Duodenal mucosa (tissue), 2 donors: ENCODE measurements around the gene ZNF22.

Experiments used
- H3K27ac ChIP-seq: one replicate; pipeline ENCODE4 v1.7.0; 2013; ENCODE audit warnings: low read depth, low read length
- H3K27me3 ChIP-seq, 2 donors: one replicate each; pipeline ENCODE4 v1.7.0; 2013; ENCODE audit warnings: low read length in 2 of 2, control low read depth in 1 of 2; ENCODE audit not compliant: insufficient read depth in 2 of 2, control insufficient read depth in 1 of 2
- H3K36me3 ChIP-seq, 2 donors: one replicate each; pipeline ENCODE4 v1.7.0; 2013; ENCODE audit warnings: low read length in 2 of 2, control low read depth in 1 of 2; ENCODE audit not compliant: insufficient read depth in 2 of 2, control insufficient read depth in 1 of 2
- H3K4me1 ChIP-seq, 2 donors: one replicate each; pipeline ENCODE4 v1.7.0; 2013; ENCODE audit warnings: low read length in 2 of 2, control low read depth in 1 of 2; ENCODE audit not compliant: insufficient read depth in 2 of 2, control insufficient read depth in 1 of 2
- H3K4me3 ChIP-seq, 2 donors: one replicate each; pipeline ENCODE4 v1.7.0; 2013; ENCODE audit warnings: low read length in 2 of 2, low read depth in 1 of 2
- H3K9ac ChIP-seq, 2 donors: one replicate each; pipeline ENCODE4 v1.7.0; 2013; ENCODE audit warnings: low read length in 2 of 2, low read depth in 1 of 2
- H3K9me3 ChIP-seq, 2 donors: one replicate each; pipeline ENCODE4 v1.7.0; 2013; ENCODE audit warnings: low read length in 2 of 2, control low read depth in 1 of 2; ENCODE audit not compliant: control insufficient read depth in 1 of 2

ZNF22 gene

DNA sequence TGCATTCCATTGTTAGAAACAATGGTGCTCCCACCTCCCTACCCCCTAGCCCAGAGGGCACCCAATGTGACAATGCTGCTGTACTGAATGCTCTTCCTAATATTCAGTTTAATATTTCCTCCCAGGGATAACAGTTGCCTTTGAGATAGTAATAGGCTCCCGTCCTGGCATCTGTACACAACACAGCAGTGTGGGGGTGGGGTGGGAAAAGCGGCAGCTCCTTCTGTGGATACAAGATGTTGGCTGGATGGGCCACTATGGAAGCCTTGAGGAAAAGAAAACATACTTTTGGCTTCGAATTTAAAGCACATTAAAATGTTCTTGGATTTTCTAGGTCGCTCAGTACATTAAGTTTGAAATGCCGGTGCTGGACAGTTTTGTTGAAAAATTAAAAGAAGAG, 9.2 kb upstream of the ZNF22 start:
- Histone ChIP-seq H3K27ac (no peak overlapping the region), H3K27me3 (no peaks in the 10 kb centered on the region), H3K4me1 (peaks cover 7 to 16% of the 10 kb centered on the region in 2 donors), H3K9me3 (no peaks in the 10 kb centered on the region), H3K36me3 (peaks cover 10 to 64% of the 10 kb centered on the region in 2 donors), H3K4me3 (no peak overlapping the region), H3K9ac (no peak overlapping the region)

DNA sequence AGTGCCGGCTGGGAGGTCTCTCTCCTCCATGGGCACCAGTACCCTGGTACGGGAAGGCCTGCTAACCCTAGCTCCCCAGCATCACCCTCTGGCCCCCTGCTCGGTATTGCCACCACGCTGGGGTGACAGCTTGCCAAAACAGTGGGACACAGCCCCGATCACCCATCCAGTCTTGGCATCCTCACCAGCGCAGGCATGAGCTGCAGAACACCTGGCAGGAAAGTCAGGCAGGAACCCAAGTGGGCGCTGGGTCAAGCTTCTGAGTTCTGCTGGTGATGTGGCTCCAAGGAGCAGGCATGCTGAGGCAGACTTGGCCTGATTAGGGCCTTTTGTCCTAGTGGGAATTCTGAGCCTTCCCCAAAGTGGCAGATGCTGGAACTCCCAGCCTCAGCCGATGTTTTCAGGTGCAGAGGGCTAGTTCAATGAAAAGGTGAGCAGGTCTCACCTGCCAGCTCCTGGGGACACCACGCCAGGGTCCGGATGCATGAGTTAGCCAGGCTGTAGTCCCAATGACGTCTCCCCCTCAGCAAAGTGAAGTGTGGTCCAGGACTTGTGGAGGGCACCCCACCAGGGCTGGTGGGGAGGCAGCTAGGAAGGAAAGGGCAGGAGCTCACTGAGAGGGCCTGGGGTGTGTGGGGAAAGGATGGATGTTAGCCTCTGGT, 8.5 kb upstream of the ZNF22 start:
- peaks cover 10 to 59% of the 10 kb centered on the region in 2 donors for H3K36me3 ChIP-seq
- peaks cover 11 to 21% of the 10 kb centered on the region in 2 donors for H3K4me1 ChIP-seq
- no peak overlapping the region for H3K4me3 ChIP-seq
- H3K27me3 ChIP-seq: no peaks in the 10 kb centered on the region
- no peak overlapping the region for H3K27ac ChIP-seq
- H3K9ac ChIP-seq: no peak overlapping the region
- no peaks in the 10 kb centered on the region for H3K9me3 ChIP-seq

DNA sequence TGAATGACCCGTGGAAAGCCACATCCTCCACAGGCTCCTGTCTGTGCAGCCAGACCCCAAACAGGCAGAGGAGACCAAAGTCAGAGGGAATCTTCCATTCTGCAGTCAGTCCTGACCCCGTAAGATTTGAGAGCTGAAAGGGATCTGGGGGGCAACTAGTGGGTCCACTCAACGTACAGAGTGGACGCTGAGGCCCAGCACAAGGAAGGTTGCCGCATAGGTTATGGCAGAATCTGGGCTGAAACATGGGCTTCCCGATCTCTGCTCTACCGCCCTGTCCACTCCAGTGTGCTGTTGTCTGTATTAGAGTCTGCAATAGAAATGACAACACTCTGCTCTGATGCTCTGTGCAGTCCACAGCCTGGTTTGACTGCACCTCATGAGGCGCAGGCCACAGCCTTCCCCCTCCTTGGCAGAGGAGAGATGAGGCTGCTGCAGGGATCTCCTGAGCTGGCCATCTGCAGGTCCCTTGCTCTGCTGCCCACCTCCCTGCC, 7.9 kb upstream of the ZNF22 start:
- no peaks in the 10 kb centered on the region for H3K27me3 ChIP-seq
- peaks cover 10 to 55% of the 10 kb centered on the region in 2 donors for H3K36me3 ChIP-seq
- no peaks in the 10 kb centered on the region for H3K9me3 ChIP-seq
- H3K4me3 ChIP-seq: no peak overlapping the region
- H3K9ac ChIP-seq: no peak overlapping the region
- H3K4me1 ChIP-seq: peaks cover 11 to 21% of the 10 kb centered on the region in 2 donors
- no peak overlapping the region for H3K27ac ChIP-seq

DNA sequence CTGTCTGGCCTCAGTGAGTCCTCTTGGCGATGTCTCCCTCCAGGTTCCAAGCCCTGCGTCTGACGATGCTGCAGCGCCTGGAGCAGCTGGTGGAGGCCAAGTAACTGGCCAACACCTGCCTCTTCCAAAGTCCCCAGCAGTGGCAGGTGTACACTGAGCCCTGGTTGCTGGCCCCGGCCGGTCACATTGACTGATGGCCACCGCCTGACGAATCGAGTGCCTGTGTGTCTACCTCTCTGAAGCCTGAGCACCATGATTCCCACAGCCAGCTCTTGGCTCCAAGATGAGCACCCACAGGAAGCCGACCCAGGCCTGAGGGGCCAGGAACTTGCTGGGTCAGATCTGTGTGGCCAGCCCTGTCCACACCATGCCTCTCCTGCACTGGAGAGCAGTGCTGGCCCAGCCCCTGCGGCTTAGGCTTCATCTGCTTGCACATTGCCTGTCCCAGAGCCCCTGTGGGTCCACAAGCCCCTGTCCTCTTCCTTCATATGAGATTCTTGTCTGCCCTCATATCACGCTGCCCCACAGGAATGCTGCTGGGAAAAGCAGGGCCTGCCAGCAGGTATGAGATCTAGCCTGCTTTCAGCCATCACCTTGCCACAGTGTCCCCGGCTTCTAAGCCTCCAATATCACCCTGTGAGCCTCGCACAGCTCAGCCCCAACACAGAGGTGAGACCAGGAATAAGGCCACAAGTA, 7.3 kb upstream of the ZNF22 start:
- Histone ChIP-seq H3K4me1 (peaks cover 11 to 21% of the 10 kb centered on the region in 2 donors), H3K9me3 (no peaks in the 10 kb centered on the region), H3K36me3 (peaks cover 10 to 50% of the 10 kb centered on the region in 2 donors), H3K4me3 (no peak overlapping the region), H3K9ac (no peak overlapping the region), H3K27me3 (no peaks in the 10 kb centered on the region), H3K27ac (no peak overlapping the region)

DNA sequence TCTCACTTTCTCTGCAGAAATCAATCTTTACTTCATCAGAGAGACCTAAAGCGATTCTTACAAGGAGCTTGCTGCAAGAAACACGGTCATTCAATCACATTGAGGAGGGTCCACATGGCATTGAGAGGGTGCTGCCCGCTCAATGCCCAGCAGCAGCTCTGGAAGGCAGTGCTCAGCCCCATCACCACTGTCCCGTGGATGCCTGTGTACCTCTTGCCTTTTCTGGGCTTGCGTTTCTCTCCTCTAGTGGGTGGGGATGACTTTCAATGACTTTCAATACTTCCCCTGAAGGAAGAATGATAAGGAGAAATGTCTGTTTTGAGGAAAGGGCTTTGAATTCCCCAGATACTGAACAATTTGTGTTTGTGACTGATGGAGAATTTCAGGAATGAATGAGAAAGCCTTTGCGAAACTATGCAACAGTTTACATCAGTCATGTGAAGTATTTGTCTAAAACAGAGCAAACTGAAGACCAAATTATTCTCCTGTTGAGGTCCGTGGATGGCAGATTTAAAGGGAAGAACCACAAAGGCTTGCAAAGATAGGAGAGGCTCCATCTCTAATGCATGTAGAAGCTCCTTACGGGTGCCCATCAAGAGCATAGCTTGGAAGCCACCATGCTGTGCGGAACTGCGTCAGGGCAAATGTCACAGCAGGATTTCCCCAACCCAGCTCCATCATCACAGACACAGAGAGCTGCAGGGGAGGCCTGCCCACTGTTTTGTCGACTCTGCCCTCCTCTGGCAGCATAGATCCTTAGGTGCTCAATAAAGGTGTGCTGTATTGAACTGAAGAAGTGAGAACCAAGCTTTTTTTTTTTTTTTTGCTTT, 6.6 kb upstream of the ZNF22 start:
- no peak overlapping the region for H3K9ac ChIP-seq
- no peaks in the 10 kb centered on the region for H3K27me3 ChIP-seq
- no peaks in the 10 kb centered on the region for H3K9me3 ChIP-seq
- peaks cover 10 to 42% of the 10 kb centered on the region in 2 donors for H3K36me3 ChIP-seq
- no peak overlapping the region for H3K27ac ChIP-seq
- H3K4me3 ChIP-seq: no peak overlapping the region
- H3K4me1 ChIP-seq: peaks cover 11 to 21% of the 10 kb centered on the region in 2 donors

DNA sequence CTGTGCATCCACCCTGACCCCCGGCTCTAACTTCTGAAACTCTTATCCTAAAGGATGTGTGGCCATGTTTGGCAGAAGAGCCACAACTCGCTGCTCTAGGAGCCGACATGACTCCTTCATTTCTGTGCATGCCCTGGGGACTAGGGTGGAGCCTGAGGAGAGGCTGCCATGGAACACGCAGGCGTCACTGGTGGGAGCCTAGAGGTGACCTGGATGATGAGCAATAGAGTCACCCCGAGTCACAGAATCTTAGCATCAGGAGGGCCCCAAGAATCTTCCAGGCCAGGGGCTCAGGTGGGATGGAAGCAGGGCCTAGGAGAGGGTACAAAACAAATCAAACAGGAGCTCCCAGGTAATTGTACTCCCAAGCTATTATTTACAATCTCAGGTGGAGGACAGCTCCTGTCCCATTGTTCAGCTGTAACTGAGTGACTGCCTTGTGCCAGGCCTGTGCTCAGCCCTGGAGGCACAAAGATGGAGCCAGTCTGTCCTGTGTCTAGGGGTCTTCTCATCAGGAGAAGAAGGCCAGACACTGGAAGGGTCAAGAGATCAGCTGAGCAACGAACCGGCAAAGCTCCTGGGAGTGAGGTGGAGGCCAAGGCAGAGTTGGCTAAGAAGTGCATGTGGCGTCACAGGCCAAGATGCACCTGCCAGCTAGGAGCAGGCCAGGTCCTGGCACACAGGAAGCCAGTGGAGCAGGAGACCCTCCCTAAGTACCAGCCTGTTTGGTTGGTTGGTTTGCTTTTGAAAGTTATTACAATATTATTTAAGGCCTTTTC, 5.8 kb upstream of the ZNF22 start:
- H3K27ac ChIP-seq: no peak overlapping the region
- peaks cover 7 to 34% of the 10 kb centered on the region in 2 donors for H3K36me3 ChIP-seq
- H3K9ac ChIP-seq: no peak overlapping the region
- H3K9me3 ChIP-seq: no peaks in the 10 kb centered on the region
- H3K27me3 ChIP-seq: no peaks in the 10 kb centered on the region
- no peak overlapping the region for H3K4me3 ChIP-seq
- peaks cover 13 to 22% of the 10 kb centered on the region in 2 donors for H3K4me1 ChIP-seq

DNA sequence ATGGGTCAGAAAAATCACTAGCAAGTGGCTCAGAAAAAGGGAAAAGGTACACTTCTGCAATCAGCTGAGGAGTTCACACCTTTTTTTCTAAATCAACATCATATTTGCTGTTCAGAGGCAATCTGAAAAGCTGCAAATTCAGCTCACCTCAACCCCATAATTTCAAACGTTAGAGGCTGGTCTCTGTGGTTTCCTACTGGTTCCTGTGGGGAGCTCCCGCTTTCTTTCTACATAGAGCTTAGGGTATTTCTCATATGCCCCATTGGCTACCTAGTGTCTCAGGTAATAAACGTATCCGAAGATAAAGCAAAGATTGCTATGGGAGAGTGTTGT, 5.2 kb upstream of the ZNF22 start:
- no peak overlapping the region for H3K9ac ChIP-seq
- H3K27ac ChIP-seq: peak overlapping the region; percentile 72
- peaks cover 14 to 28% of the 10 kb centered on the region in 2 donors for H3K4me1 ChIP-seq

DNA sequence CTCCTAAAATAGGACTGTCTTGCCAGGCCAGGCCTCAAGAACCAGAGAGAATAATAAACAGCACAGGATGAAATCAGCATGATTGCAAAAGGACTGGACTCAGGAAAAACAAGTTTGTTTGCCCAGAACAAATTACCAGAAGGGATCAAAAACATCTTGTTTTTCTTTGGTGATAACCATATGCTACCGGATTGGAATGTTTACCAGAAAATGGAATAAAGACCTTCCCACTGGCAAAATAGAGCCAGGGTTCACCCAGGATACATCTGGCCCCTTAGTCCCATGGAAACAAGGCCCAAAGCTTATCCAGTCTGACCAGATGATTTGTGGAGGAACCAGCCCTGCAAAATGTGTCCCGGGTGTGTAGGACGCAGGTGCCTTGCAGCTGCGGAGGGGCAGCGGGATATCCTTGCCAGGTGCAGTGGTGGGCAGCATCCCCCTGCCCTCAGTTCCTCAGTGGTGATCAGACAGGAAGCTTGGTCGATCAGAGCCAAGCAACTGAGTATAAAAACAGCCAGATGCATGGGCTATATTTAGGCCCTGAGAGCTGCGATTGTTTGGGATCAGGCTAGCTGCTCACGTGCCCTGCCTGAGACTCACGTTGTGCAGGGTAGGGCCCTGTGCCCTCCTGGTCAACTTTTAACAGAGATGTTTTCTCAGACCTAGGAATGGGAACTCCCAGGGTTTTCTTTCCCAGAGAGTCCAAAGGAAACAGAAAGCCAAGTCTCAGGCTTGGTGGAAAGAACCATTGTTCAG, 4.6 kb upstream of the ZNF22 start:
- Histone ChIP-seq H3K27me3 (no peaks in the 10 kb centered on the region), H3K36me3 (peaks cover 6 to 28% of the 10 kb centered on the region in 2 donors), H3K4me1 (peaks cover 14 to 28% of the 10 kb centered on the region in 2 donors), H3K27ac (peak overlapping the region; percentile 72), H3K4me3 (no peak overlapping the region), H3K9ac (peak overlapping the region in 1 of 2 donors; percentile 6), H3K9me3 (no peaks in the 10 kb centered on the region)

More for the DNA sequence above, 5.2 kb upstream of the ZNF22 start:
- Histone ChIP-seq H3K27me3 (no peaks in the 10 kb centered on the region), H3K36me3 (peaks cover 7 to 31% of the 10 kb centered on the region in 2 donors), H3K4me3 (no peak overlapping the region), H3K9me3 (no peaks in the 10 kb centered on the region)

DNA sequence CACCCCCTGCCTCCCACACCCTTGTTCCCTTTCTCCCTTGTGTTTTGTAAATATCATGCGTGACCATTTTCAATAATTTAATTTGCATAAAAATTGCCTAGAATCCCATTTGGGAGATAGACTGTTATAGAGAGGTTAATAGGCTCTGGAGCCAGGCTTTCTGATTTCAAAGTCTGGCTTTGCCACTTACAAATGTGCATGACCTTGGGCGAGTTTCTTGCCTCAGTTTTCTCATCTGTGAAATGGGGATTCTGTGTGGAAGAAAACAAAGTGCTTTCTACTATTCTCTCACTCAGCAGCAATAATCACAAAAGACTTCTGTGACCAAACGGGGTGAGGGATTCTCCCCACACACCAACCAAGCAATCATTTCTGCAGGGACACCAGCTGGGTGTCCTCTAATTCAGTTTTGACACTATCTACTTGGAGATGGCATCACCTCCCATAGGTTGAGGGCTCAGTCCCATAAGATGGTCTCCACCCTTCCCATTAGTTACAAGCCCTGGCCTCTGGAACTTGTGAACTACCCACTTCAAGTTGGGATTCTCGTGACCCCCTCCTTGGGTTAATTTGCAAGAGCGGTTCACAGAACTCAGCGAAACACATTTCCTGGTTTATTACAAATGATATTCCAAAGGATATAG, 3.5 kb upstream of the ZNF22 start:
- peak overlapping the region; percentile 72 for H3K27ac ChIP-seq
- peak overlapping the region in 1 of 2 donors; percentile 6 for H3K9ac ChIP-seq
- peaks cover 4 to 17% of the 10 kb centered on the region in 2 donors for H3K36me3 ChIP-seq
- no peaks in the 10 kb centered on the region for H3K27me3 ChIP-seq
- no peaks in the 10 kb centered on the region for H3K9me3 ChIP-seq
- H3K4me3 ChIP-seq: no peak overlapping the region
- peaks cover 24 to 33% of the 10 kb centered on the region in 2 donors for H3K4me1 ChIP-seq
